ENCODE data around the gene SNX12.
A peak's percentile ranks its signal among the peaks of the same experiment; 100 is the strongest.
"Not testable (repeated sequence)": the region's sequence is repeated elsewhere in the genome, so short reads cannot be mapped to it uniquely, and the experiment has no call there.

SNX12 gene

GRCh38 chrX:71091263-71091662, 23.1 kb upstream of the SNX12 start:
- no peak for DNase-seq (ENCODE audit: low spot score)

- no peak for DNase-seq (ENCODE audit: low spot score)
These were observed 17.8 kb upstream of the SNX12 start for GRCh38 chrX:71085900-71086299.

- no peak for DNase-seq (ENCODE audit: low spot score)
These were observed 14.7 kb upstream of the SNX12 start for GRCh38 chrX:71082822-71083221.

GRCh38 chrX:71082124-71082647, 14.1 kb upstream of the SNX12 start:
- DNase-seq (ENCODE audit: low spot score) = no peak

- no peak for DNase-seq (ENCODE audit: low spot score)
These were observed 13.4 kb upstream of the SNX12 start for GRCh38 chrX:71081330-71082123.

GRCh38 chrX:71070531-71070930, 2.4 kb upstream of the SNX12 start:
- DNase-seq (ENCODE audit: low spot score) = no peak

GRCh38 chrX:71067712-71068043, 456 bp downstream of the SNX12 start:
- peak; percentile 26 for DNase-seq (ENCODE audit: low spot score)

- peak; percentile 2 for DNase-seq (ENCODE audit: low spot score)
These were observed 1.0 kb downstream of the SNX12 start for GRCh38 chrX:71067089-71067488.

GRCh38 chrX:71060127-71060526, 8.0 kb downstream of the SNX12 start:
- DNase-seq (ENCODE audit: low spot score) = no peak

GRCh38 chrX:71057848-71058530, 10.1 kb downstream of the SNX12 start:
- no peak for DNase-seq (ENCODE audit: low spot score)

GRCh38 chrX:71056867-71057266, 11.3 kb downstream of the SNX12 start:
- DNase-seq (ENCODE audit: low spot score) = no peak

GRCh38 chrX:71053217-71053621, 14.9 kb downstream of the SNX12 start:
- peak; percentile 12 for DNase-seq (ENCODE audit: low spot score)

- no peak for DNase-seq (ENCODE audit: low spot score)
These were observed 15.4 kb downstream of the SNX12 start for GRCh38 chrX:71052721-71053120.

- DNase-seq (ENCODE audit: low spot score) = not testable (repeated sequence)
These were observed 20.2 kb downstream of the SNX12 start for GRCh38 chrX:71047891-71048290.

GRCh38 chrX:71017396-71017939, 50.7 kb downstream of the SNX12 start:
- DNase-seq (ENCODE audit: low spot score) = no peak

Data from cerebellar cortex (tissue), 1 donor.